Measurements from ENCODE around the gene NPW. TPM values are rescaled to one million over a fixed set of nuclear protein-coding genes. Genes with fewer than 3 reads are reported as not detected.

The NPW gene
- total RNA-seq, 1 donor from 2014 or later, result not detected

DNA sequence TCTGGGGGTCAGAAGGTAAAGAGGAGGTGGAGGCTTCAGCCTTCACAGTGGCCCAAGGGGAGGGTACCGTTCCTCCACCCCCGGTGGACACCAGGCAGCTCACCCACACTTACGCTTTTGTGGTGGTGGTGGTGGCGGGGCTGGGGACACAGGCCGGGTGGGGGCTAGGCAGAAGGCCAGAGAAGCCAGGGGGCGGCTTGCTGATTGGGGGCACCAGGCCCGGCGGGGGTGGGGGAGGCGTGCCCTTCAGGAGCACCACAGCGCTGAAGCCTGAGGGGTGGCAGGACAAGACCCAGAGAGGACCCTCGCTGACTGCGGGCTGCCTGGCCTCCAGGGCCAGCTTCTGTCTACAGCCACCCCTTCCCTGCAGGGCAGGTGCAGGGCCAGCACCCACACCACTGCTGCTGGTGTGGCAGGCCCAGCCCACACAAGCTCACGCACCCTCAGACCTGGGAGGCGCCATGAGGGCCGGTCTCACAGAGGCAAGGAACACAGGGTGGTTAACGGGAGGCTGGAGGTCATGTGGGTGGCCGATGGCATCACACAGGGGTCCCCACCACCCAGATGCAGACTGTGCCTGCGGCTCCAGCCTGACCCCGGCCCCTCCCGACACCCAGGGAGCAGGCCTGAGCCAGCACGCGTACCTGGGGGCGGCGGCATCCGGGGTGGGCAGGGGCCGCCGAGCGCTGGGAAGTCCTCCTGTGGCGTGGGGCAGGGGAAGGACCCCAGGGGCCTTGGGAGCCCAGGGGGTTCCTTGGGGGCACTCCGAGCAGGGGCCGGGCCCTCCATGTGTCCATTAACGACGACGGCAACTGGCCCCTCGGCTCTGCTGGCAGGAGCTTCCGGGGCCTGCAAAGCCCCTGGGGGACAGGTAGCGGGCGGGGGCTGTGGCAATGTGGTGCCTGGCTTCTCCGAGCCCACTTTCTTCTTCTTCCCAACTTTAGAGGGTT is 20.5 kb upstream of the NPW start:
- no peak overlapping the region for H3K4me3 ChIP-seq (ENCODE audit: low read depth, low read length)
- FAIRE-seq (no peak), DNase-seq (ENCODE audit: low read depth) (no peak)
- peaks cover 49% of the 10 kb centered on the region for H3K36me3 ChIP-seq (ENCODE audit: control insufficient read depth, insufficient read depth, low read length)
- TF ChIP-seq, protein P1, sequence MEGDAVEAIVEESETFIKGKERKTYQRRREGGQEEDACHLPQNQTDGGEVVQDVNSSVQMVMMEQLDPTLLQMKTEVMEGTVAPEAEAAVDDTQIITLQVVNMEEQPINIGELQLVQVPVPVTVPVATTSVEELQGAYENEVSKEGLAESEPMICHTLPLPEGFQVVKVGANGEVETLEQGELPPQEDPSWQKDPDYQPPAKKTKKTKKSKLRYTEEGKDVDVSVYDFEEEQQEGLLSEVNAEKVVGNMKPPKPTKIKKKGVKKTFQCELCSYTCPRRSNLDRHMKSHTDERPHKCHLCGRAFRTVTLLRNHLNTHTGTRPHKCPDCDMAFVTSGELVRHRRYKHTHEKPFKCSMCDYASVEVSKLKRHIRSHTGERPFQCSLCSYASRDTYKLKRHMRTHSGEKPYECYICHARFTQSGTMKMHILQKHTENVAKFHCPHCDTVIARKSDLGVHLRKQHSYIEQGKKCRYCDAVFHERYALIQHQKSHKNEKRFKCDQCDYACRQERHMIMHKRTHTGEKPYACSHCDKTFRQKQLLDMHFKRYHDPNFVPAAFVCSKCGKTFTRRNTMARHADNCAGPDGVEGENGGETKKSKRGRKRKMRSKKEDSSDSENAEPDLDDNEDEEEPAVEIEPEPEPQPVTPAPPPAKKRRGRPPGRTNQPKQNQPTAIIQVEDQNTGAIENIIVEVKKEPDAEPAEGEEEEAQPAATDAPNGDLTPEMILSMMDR (IDR thresholded peaks at IDR 0.05; ENCODE audit: insufficient read depth, low read length, severe bottlenecking), result no peak
- H3K27me3 ChIP-seq (ENCODE audit: control insufficient read depth, insufficient read depth, low read length), result no peaks in the 10 kb centered on the region

DNA sequence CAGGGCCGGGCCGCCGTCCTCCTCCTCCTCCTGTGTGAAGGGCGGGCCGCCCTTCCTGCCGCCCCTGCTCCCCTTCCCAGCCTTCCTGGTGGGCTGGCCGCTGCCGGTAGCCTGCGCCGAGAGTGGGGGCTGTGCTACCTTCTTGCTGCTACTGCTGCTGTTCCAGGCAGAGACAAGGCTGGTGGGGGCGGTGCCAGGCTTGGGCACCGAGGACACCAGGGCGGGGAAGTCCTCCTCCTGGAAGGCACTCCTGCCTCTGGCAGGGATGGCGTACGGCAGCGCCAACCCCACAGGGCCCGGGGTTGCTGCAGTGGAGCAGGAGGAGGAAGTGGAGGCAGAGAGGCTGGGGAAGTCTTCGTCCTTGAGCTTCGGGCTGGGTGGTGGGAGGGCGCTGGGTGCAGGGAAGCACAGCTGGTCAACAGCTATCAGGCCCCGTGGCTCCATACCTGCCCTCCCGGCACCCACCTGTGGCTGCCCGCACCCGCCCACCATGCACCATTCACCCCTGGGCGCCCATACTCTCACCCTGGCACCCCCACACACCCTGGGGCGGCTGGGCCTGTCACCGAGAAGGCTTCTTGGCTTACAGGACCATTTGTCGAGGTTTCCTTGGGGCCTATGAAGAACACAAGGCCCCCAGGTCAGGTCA is 19.6 kb upstream of the NPW start:
- TF ChIP-seq, protein P1 (IDR thresholded peaks at IDR 0.05; ENCODE audit: insufficient read depth, low read length, severe bottlenecking), result no peak
- Histone ChIP-seq H3K36me3 (ENCODE audit: control insufficient read depth, insufficient read depth, low read length) (peaks cover 54% of the 10 kb centered on the region), H3K27me3 (ENCODE audit: control insufficient read depth, insufficient read depth, low read length) (no peaks in the 10 kb centered on the region), H3K4me3 (ENCODE audit: low read depth, low read length) (no peak overlapping the region)
- DNase-seq (ENCODE audit: low read depth), result no peak
- no peak for FAIRE-seq

DNA sequence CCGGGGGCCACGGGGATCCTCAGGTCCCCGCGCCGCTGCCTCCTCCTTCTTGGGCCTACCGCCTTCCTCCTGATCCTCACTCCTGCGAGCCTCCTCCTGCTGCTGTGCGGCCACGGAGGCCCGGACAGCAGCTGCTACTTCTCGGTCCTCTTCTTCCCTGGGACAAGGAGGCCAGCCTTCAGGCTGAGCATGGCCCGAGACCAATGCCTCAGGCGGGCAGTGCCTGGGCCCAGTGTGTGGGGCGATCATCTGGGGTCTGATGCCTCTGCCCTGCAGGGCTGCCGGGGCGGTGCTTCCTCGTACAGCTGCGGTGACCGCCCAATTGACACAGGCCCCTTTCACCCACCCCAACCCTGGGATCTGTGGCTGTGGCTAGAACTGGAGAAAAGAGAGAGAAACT is 18.6 kb upstream of the NPW start:
- Histone ChIP-seq H3K27me3 (ENCODE audit: control insufficient read depth, insufficient read depth, low read length) (no peaks in the 10 kb centered on the region), H3K4me3 (ENCODE audit: low read depth, low read length) (no peak overlapping the region), H3K36me3 (ENCODE audit: control insufficient read depth, insufficient read depth, low read length) (peaks cover 63% of the 10 kb centered on the region)
- no peak for DNase-seq (ENCODE audit: low read depth)
- no peak for FAIRE-seq
- TF ChIP-seq, protein P1 (IDR thresholded peaks at IDR 0.05; ENCODE audit: insufficient read depth, low read length, severe bottlenecking), result no peak

DNA sequence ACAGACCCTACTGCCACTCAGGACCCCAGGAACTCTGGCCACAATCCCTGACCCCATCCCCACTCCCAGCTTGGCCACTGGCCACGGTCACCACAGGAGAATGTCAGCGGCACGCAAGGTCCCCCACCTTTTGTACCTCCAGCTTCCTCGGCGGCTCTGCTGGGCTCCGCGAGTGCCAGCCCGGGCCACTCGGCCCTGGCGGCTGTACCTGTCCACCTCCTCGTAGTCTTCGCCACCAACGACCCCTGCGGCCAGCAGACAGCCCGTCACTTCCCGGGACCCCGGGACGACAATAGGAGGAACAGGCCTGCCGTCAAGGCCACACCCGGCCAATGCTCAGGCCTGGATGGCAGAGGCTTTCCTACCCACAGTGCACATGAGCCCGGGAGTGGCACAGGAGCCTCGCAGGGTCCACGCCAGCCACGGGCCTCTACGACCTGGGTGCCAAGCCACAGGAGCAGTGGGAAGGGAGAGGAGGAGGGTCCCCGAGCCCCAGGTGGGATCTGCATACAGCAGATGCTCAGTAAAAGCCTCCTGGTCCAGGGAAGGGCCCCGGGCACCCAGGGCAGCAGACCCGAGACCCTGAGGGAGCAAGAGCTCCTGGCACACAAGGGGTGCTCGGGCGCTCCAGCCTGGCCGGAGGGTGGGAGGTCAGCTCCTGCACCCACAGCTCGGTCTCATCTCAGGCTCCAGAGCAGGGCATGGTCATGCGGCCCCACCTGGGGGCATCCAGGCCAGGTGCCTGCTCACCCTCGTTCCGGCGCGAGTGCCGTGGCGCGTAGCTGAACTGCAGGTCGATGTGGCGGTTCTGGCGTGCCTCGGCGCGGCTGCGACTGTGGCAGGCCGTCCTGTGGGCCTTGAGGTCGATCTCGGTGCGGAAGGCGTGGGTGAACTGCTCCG is 17.9 kb upstream of the NPW start:
- H3K4me3 ChIP-seq (ENCODE audit: low read depth, low read length), result no peak overlapping the region
- DNase-seq (ENCODE audit: low read depth) (no peak), FAIRE-seq (no peak)
- TF ChIP-seq, protein P1 (IDR thresholded peaks at IDR 0.05; ENCODE audit: insufficient read depth, low read length, severe bottlenecking), result no peak
- no peaks in the 10 kb centered on the region for H3K27me3 ChIP-seq (ENCODE audit: control insufficient read depth, insufficient read depth, low read length)
- H3K36me3 ChIP-seq (ENCODE audit: control insufficient read depth, insufficient read depth, low read length), result peaks cover 64% of the 10 kb centered on the region

DNA sequence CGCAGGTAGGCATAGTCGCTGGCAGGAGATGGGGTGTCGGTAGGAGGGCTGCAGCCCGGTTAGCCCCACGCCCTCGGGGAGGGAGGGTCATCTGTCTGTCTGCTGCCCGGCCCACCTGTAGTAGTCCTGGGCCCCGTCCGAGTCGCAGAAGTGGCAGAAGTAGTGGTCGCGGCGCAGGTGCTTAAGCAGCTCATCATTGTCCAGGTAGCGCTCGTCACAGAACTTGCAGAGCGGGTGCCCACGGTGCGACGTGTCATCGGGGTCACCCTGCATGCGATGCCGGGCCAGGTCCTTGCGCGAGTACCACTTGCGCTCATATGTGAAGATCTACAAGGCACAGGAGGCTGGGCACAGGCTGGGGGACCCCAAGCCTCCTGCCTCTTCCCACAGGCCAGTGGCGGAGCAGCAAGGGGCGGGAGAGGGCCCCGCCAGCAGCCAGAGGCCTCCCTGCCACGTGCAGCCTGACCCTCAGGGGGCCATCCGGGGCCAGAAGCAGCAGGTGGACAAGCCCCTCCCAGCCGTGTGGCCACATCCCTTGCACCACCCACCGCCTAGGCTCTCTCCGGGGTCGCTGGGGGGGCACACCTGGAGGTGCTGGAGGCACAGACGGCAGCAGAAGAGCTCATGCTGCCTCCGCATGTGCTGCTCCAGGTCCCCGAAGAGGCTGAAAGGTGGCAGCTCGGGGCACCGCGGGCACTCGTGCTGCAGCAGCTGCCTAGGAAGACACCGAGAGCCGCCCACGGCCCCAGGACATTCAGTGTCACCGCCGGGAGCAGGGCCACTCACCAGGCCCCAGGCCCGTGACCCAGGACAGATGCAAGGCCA is 17.0 kb upstream of the NPW start:
- FAIRE-seq (no peak), DNase-seq (ENCODE audit: low read depth) (no peak)
- Histone ChIP-seq H3K27me3 (ENCODE audit: control insufficient read depth, insufficient read depth, low read length) (no peaks in the 10 kb centered on the region), H3K36me3 (ENCODE audit: control insufficient read depth, insufficient read depth, low read length) (peaks cover 64% of the 10 kb centered on the region), H3K4me3 (ENCODE audit: low read depth, low read length) (no peak overlapping the region)
- TF ChIP-seq, protein P1 (IDR thresholded peaks at IDR 0.05; ENCODE audit: insufficient read depth, low read length, severe bottlenecking), result no peak

Measured in bronchial epithelial cell (primary cell).